KOPT-K1 (cell line): ENCODE data around the gene CHRDL2.
"Not testable (repeated sequence)": the region's sequence is repeated elsewhere in the genome, so short reads cannot be mapped to it uniquely, and the experiment has no call there.

ENCODE experiments used
- H3K27ac ChIP-seq: fragments of 200-600 bp; sonication (generic); 2 replicates; pipeline ENCODE4 v1.5.1; 2016; ENCODE audit warnings: antibody characterized with exemption, mild to moderate bottlenecking, low read depth, low read length; ENCODE audit not compliant: poor library complexity, severe bottlenecking
- H3K36me3 ChIP-seq: fragments of 200-600 bp; sonication (generic); 2 replicates; pipeline ENCODE4 v1.5.1; 2017; ENCODE audit warnings: antibody characterized with exemption, mild to moderate bottlenecking, low read length, moderate library complexity; ENCODE audit not compliant: insufficient read depth
- H3K9me3 ChIP-seq: fragments of 200-600 bp; sonication (generic); 2 replicates; pipeline ENCODE4 v1.5.1; 2017; ENCODE audit warnings: antibody characterized with exemption, low read length, mild to moderate bottlenecking; ENCODE audit not compliant: insufficient read depth, poor library complexity, severe bottlenecking

CHRDL2 gene

GRCh38 chr11:74731301-74732094, at the start of gene CHRDL2:
CHRDL2 (minus strand) TSS chr11:74731426; CDS start chr11:74730888, 538 bp downstream.
- Histone ChIP-seq H3K9me3 (no peaks in the 10 kb centered on the region), H3K36me3 (no peaks in the 10 kb centered on the region), H3K27ac (no peak within 1 kb of the TSS)

GRCh38 chr11:74780248-74781005, 49.2 kb upstream of the CHRDL2 start:
- Histone ChIP-seq H3K27ac (no peak overlapping the region), H3K9me3 (no peaks in the 10 kb centered on the region), H3K36me3 (peaks cover 5% of the 10 kb centered on the region; the same call in 1 of the 2 replicates)

- Histone ChIP-seq H3K27ac (no peak overlapping the region), H3K36me3 (peaks cover 5% of the 10 kb centered on the region; the same call in 1 of the 2 replicates)
These were observed 47.4 kb upstream of the CHRDL2 start for GRCh38 chr11:74778581-74778980.

GRCh38 chr11:74777877-74778276, 46.7 kb upstream of the CHRDL2 start:
- Histone ChIP-seq H3K27ac (no peak overlapping the region), H3K36me3 (peaks cover 5% of the 10 kb centered on the region; the same call in 1 of the 2 replicates), H3K9me3 (no peaks in the 10 kb centered on the region)

More at GRCh38 chr11:74778581-74778980, 47.4 kb upstream of the CHRDL2 start:
- H3K9me3 ChIP-seq = no peaks in the 10 kb centered on the region

- H3K36me3 ChIP-seq = peaks cover 5% of the 10 kb centered on the region; the same call in 1 of the 2 replicates
- no peaks in the 10 kb centered on the region for H3K9me3 ChIP-seq
- no peak overlapping the region for H3K27ac ChIP-seq
These were observed 45.8 kb upstream of the CHRDL2 start for GRCh38 chr11:74777038-74777437.

- H3K36me3 ChIP-seq = peaks cover 5% of the 10 kb centered on the region; the same call in 1 of the 2 replicates
- H3K9me3 ChIP-seq = no peaks in the 10 kb centered on the region
- H3K27ac ChIP-seq = no peak overlapping the region
These were observed 45.3 kb upstream of the CHRDL2 start for GRCh38 chr11:74776546-74776945.

- H3K27ac ChIP-seq = no peak overlapping the region
- no peaks in the 10 kb centered on the region for H3K9me3 ChIP-seq
- H3K36me3 ChIP-seq = peaks cover 5% of the 10 kb centered on the region; the same call in 1 of the 2 replicates
These were observed 44.5 kb upstream of the CHRDL2 start for GRCh38 chr11:74775762-74776161.

- Histone ChIP-seq H3K9me3 (no peaks in the 10 kb centered on the region), H3K27ac (no peak overlapping the region), H3K36me3 (peaks cover 5% of the 10 kb centered on the region; the same call in 1 of the 2 replicates)
These were observed 42.2 kb upstream of the CHRDL2 start for GRCh38 chr11:74773476-74773875.

GRCh38 chr11:74771139-74771538, 39.9 kb upstream of the CHRDL2 start:
- Histone ChIP-seq H3K27ac (no peak overlapping the region), H3K36me3 (no peaks in the 10 kb centered on the region), H3K9me3 (no peaks in the 10 kb centered on the region)

GRCh38 chr11:74770456-74770855, 39.2 kb upstream of the CHRDL2 start:
- Histone ChIP-seq H3K27ac (no peak overlapping the region), H3K36me3 (no peaks in the 10 kb centered on the region), H3K9me3 (no peaks in the 10 kb centered on the region)

- H3K36me3 ChIP-seq = 0 out of 2 replicates have a peak, but pooled peaks cover under 1% of the 10 kb centered on the region
- no peaks in the 10 kb centered on the region for H3K9me3 ChIP-seq
- no peak overlapping the region for H3K27ac ChIP-seq
These were observed 38.0 kb upstream of the CHRDL2 start for GRCh38 chr11:74769055-74769707.

- H3K27ac ChIP-seq, H3K36me3 ChIP-seq, H3K9me3 ChIP-seq: not testable (repeated sequence)
These were observed 37.0 kb upstream of the CHRDL2 start for GRCh38 chr11:74768172-74768651.

- H3K36me3 ChIP-seq = peaks cover 7% of the 10 kb centered on the region; the same call in 1 of the 2 replicates
- H3K27ac ChIP-seq = no peak overlapping the region
- H3K9me3 ChIP-seq = no peaks in the 10 kb centered on the region
These were observed 35.7 kb upstream of the CHRDL2 start for GRCh38 chr11:74766905-74767304.

- no peaks in the 10 kb centered on the region; the same call in 1 of the 2 replicates for H3K36me3 ChIP-seq
- no peak overlapping the region for H3K27ac ChIP-seq
These were observed 25.3 kb upstream of the CHRDL2 start for GRCh38 chr11:74756571-74756970.

More at GRCh38 chr11:74756571-74756970, 25.3 kb upstream of the CHRDL2 start:
- H3K9me3 ChIP-seq = no peaks in the 10 kb centered on the region
